ENCODE data around the gene SLC7A6.

- no peak for TF ChIP-seq EZH2 (IDR thresholded peaks at IDR 0.05; ENCODE audit: insufficient read depth, poor library complexity, severe bottlenecking)
- TF ChIP-seq EZH2phosphoT487 (IDR thresholded peaks at IDR 0.05; ENCODE audit: insufficient read depth, low read depth) = no peak
These were observed 86.6 kb downstream of the SLC7A6 start for GRCh38 chr16:68350813-68351350.
